DMS114 treated with DMSO at 0.1 percent for 48 hours (cell line): Measurements from ENCODE around the gene IFITM2.
"Not testable (repeated sequence)": the region's sequence is repeated elsewhere in the genome, so short reads cannot be mapped to it uniquely, and the experiment has no call there.

ENCODE experiments used
- DNase-seq: peaks from one replicate; lab custom pipeline; 2025; ENCODE audit not compliant: unreplicated experiment; lab: John Stamatoyannopoulos, UW

Gene IFITM2

DNA sequence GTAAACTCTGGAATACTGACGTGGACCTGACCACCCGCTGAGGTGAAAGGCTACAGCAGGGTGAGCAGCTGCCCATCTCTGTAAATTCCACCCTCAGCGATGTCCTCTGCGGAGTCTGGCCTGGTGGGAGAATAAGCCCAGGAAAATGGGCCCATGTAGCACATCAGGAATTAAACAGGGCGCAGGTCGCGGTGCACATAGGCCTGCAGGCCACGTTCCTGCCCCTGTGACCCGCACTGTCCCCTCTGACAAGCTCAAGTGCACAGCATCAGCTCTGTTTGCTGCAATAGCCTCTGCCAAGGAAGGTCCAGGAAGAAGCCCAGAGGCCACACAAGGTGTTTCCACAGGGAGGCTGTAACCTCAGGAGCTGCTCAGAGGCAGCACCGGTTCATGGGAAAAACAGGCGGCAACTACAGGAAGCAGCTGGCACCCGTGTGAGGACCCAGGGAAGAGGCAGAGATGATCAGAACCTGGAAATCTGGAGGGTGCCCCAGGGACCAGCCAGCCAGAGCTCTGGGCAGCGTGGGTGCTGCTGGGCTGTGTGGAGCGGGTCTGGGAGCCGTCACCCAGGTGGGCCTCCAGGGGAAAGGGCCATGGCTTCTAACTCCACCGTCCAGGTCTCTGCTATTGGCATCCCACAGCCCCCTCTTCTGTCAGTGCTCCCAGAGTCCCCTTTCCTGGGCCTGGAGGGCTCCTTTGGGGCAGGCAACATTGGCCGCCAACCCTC is 808 bp upstream of the IFITM2 start:
- DNase-seq: no peak

- not testable (repeated sequence) for DNase-seq
Measured at GRCh38 chr11:308740-309665, 1.4 kb downstream of the IFITM2 start.

DNA sequence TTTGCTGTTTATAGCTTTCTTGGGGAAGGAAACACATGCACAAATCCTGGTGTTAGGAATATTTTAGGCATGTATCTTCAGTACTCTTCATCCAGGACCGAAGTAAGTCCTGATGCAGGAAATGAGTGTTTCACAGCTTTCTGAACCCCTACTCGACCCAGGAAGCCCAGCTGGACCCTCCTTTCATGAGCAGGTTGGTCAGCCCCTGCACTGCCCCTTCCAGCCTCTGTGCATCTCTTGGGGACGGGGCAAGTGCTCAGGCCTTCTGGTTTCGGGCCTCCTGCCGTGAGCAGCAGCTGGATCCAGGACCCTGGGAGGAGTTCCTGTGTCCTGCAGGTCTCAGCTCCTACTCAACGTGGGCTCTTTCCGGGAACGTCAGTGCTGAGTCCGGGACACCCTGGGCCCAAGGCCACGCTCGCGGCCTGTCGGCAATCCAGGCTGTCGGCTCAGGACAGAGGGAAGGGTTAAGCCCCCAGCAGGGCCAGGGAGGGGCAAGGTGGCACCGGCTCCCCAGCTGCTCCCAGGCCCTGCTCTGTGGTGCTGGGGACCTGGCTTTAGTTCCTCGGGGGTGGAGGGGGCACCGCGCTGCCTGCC is 2.5 kb downstream of the IFITM2 start:
- not testable (repeated sequence) for DNase-seq

DNA sequence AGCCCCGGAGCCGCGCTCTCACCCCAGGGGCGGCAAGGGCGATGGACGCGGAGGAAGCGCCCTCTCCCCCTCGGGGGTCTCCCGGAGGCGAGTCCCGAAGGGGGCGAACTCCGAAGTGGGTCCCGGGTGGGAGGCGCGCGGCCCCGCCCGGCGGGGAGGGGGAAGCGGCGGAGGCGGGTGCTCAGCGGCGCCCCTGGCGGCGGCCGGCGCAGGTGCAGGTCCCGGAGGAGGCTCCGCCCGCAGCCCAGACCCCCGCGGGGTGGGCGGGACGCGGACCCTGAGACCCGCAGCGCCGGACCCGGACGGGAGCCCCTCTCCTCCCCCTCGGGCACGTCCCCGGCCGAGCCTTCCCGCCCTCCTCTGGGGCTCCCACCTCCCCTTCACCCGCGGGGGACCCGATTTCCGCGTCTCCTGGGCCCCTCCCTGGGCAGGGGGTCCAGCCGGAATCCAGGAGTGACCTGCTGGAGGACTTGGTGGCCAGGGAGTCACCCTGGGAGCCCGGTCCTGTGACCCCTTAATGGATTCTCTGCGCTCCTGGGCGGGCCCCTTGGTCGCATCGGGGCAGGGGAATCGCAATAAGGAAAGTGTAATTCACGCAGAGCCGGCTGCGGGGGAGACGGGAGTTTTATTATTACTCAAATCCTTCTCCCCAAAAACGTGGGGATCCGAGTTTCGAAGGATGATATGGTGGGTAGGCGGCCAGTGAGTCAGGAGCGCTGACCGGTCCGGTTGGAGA is 3.6 kb downstream of the IFITM2 start:
- DNase-seq: not testable (repeated sequence)

DNA sequence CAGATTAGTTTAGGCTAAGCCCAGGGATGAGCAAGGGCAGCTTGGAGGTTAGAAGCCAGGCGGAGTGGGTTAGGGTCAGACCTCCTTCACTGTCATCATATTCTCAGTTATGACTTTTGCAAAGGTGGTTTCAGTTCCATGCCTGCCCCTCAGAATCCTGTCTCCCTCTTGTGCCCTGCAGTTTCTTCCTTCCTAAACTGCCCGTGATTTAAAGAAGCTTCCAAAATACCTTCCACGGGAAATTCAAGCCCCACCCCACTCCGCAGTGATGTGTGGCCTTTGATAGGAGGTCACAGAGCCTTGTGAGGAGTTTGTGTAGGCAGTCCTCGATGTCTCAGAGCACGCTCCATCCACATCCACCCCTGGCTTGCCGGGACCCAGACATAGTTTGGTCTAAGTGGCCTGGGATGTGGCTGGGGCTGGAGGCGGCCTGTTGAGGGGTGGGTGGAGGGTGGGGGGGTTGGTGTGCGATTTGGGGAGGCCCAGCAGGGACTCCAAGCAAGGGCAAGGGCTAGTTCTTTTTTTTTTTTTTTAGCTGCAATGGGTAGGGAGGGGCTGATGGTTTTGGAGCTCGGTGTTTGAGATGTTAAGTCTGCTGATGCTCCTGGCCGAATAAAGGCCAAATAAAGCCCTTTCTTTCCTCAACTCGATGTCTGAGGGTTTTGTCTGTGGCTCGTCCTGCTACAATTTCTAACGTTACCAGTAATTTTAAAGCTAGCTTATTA is 4.6 kb downstream of the IFITM2 start:
- DNase-seq: no peak

- no peak for DNase-seq
Measured at GRCh38 chr11:313304-313786, 5.7 kb downstream of the IFITM2 start.

DNA sequence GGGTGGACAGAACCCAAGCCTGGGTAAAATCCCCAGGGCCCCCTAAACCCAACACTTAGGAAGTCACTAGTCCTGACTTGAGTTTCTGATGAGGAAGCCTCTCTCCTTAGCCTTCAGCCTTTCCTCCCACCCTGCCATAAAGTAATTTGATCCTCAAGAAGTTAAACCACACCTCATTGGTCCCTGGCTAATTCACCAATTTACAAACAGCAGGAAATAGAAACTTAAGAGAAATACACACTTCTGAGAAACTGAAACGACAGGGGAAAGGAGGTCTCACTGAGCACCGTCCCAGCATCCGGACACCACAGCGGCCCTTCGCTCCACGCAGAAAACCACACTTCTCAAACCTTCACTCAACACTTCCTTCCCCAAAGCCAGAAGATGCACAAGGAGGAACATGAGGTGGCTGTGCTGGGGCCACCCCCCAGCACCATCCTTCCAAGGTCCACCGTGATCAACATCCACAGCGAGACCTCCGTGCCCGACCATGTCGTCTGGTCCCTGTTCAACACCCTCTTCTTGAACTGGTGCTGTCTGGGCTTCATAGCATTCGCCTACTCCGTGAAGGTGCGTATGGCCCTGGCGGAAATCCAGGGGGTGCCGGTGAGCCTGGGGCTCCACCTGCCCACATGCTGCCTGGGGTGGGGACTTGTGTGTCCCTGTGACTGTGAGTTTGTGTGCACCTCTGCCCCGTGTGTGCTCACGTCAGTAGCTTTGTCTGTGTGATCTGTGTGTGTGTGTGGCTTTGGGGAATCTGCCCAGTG is 6.4 kb downstream of the IFITM2 start, which contains the start of gene IFITM1:
TSS of gene IFITM1 (plus strand) at position 254 of the 767 bp plus-strand sequence. CDS start at position 385, 131 bp downstream.
- DNase-seq: no peak

- not testable (repeated sequence) for DNase-seq
Measured at GRCh38 chr11:314554-314875, 6.9 kb downstream of the IFITM2 start.

- no peak for DNase-seq
Measured at GRCh38 chr11:315051-315481, 7.5 kb downstream of the IFITM2 start.

DNA sequence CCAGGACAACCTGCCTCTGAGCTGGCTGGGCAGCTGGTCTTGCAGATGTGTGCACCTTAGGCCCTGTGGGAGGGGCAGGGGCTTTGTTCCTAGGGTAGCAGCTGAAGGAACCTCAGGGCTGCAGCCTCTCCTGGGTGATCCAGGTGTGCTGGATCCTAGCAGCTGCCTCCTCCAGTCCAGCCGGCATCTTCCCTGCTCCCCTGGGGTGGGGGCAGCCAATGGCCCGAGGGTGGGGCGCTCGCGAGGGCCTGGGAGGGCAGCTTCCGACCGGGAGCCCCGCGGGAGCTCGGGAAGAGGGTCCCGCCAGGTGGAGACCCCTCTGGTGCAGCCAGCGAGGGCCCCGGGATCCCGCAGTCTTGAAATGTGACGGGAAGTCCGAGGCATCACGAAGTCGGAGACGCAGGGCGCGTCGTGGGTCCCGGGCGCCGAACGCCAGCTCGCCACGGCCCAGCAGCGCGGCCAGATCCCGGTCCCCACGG is 7.9 kb downstream of the IFITM2 start:
- no peak for DNase-seq

GRCh38 chr11:316031-316701 is 8.6 kb downstream of the IFITM2 start:
- DNase-seq: no peak

- no peak for DNase-seq
Measured at GRCh38 chr11:316891-317301, 9.3 kb downstream of the IFITM2 start.

DNA sequence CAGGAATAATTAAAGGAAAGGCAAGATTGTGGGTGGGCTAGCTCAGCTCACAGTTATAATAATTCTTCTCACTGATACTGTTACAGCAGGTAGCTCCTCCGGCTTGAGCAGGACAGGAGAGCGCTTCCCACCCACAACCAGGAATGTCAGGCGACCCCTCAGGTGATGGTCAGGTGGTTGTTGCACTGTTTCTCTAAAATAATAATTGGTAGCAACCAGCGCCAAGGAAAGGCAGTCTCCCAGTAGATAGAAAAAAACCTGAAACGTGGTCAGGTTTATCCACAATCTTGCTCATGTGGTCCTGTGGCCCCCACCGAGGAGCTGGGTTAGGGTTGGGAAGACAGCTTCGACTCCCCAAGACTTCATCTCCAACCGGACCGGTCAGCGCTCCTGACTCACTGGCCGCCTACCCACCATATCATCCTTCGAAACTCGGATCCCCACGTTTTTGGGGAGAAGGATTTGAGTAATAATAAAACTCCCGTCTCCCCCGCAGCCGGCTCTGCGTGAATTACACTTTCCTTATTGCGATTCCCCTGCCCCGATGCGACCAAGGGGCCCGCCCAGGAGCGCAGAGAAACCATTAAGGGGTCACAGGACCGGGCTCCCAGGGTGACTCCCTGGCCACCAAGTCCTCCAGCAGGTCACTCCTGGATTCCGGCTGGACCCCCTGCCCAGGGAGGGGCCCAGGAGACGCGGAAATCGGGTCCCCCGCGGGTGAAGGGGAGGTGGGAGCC is 10.2 kb downstream of the IFITM2 start:
- not testable (repeated sequence) for DNase-seq

GRCh38 chr11:318405-319120 is 10.9 kb downstream of the IFITM2 start:
- not testable (repeated sequence) for DNase-seq

- not testable (repeated sequence) for DNase-seq
Measured at GRCh38 chr11:319121-319887, 11.7 kb downstream of the IFITM2 start.

DNA sequence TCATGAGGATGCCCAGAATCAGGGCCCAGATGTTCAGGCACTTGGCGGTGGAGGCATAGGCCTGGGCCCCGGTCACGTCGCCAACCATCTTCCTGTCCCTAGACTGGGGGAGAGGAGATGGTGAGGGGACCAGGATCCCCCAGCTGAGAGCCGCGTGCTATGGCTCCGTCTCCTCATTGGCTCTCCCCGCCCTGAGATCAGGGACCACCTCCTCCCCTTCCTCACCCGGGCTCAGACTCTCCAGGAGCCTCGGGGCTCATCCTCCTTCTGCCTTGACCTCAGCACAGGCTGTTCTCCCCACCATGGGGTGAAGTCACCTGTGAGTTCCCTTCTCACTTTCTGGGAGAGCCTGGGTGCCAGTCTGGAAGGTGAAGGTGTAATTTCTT is 12.3 kb downstream of the IFITM2 start:
- not testable (repeated sequence) for DNase-seq

GRCh38 chr11:324156-324555 is 16.5 kb downstream of the IFITM2 start:
- no peak for DNase-seq
